Uterus (tissue), 2 donors: ENCODE data around the gene FMN1.

Experiments
- POLR2A ChIP-seq, 2 donors: fragments of 450-650 bp; IDR thresholded peaks; one replicate each; pipeline ENCODE4 v1.6.1; 2016; ENCODE audit warnings: antibody characterized with exemption in 2 of 2, mild to moderate bottlenecking in 1 of 2, moderate library complexity in 1 of 2
- TF ChIP-seq, protein P1 (sequence below), 4 experiments: fragments of 200-600 bp in 2 of 4; fragments of 450-650 bp in 2 of 4; sonication (generic) in 2 of 4; IDR thresholded peaks; one replicate each; pipeline ENCODE4 v1.5.1; 2016 to 2019; ENCODE audit warnings: antibody characterized with exemption in 4 of 4, mild to moderate bottlenecking in 2 of 4, moderate library complexity in 1 of 4

DNA sequence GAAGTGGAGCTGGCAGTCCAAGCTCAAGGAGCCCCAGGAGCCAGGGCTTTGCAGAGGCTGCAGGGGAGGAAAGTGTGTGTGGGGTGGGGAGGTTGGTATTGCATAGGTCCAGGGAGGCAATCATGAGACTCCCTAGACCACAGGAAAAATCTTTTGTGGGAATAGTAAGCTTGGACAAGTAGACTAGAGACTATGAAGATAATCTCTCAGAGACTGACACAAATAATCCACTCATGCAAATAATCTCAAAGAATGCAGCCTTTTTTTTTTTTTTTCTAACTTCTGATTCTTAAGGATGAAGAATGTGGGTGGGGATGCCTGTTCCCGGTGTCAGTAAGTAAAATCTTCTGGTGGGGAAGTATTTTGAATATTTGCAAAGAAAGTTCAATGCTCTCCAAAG, 363.0 kb downstream of the FMN1 start:
- no peak for TF ChIP-seq POLR2A (IDR thresholded peaks at IDR 0.05)
- TF ChIP-seq, protein P1, sequence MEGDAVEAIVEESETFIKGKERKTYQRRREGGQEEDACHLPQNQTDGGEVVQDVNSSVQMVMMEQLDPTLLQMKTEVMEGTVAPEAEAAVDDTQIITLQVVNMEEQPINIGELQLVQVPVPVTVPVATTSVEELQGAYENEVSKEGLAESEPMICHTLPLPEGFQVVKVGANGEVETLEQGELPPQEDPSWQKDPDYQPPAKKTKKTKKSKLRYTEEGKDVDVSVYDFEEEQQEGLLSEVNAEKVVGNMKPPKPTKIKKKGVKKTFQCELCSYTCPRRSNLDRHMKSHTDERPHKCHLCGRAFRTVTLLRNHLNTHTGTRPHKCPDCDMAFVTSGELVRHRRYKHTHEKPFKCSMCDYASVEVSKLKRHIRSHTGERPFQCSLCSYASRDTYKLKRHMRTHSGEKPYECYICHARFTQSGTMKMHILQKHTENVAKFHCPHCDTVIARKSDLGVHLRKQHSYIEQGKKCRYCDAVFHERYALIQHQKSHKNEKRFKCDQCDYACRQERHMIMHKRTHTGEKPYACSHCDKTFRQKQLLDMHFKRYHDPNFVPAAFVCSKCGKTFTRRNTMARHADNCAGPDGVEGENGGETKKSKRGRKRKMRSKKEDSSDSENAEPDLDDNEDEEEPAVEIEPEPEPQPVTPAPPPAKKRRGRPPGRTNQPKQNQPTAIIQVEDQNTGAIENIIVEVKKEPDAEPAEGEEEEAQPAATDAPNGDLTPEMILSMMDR (IDR thresholded peaks at IDR 0.05) = no peak
